Stomach smooth muscle (tissue), 2 donors: Measurements from ENCODE around the gene PROZ.

Experiments used
- H3K27ac ChIP-seq: one replicate; pipeline ENCODE4 v1.7.0; 2013; ENCODE audit warnings: mild to moderate bottlenecking, low read length, inconsistent platforms
- H3K27me3 ChIP-seq, 2 donors: one replicate each; pipeline ENCODE4 v1.7.0; 2013; ENCODE audit warnings: low read length in 2 of 2; ENCODE audit not compliant: insufficient read depth in 2 of 2, control insufficient read depth in 1 of 2
- H3K36me3 ChIP-seq, 2 donors: one replicate each; pipeline ENCODE4 v1.7.0; 2013; ENCODE audit warnings: low read length in 2 of 2; ENCODE audit not compliant: control insufficient read depth in 2 of 2, insufficient read depth in 2 of 2
- H3K4me1 ChIP-seq: one replicate; pipeline ENCODE4 v1.7.0; 2013; ENCODE audit warnings: low read length; ENCODE audit not compliant: control insufficient read depth, insufficient read depth
- H3K4me3 ChIP-seq, 2 donors: one replicate each; pipeline ENCODE4 v1.7.0; 2013; ENCODE audit warnings: low read length in 2 of 2
- H3K9ac ChIP-seq, 2 donors: one replicate each; pipeline ENCODE4 v1.7.0; 2013; ENCODE audit warnings: low read length in 2 of 2, mild to moderate bottlenecking in 1 of 2
- H3K9me3 ChIP-seq, 2 donors: one replicate each; pipeline ENCODE4 v1.7.0; 2013; ENCODE audit warnings: low read length in 2 of 2; ENCODE audit not compliant: control insufficient read depth in 2 of 2
- donor health status: healthy.
- donor health status: Pancreatic carcinoma.

The PROZ gene

DNA sequence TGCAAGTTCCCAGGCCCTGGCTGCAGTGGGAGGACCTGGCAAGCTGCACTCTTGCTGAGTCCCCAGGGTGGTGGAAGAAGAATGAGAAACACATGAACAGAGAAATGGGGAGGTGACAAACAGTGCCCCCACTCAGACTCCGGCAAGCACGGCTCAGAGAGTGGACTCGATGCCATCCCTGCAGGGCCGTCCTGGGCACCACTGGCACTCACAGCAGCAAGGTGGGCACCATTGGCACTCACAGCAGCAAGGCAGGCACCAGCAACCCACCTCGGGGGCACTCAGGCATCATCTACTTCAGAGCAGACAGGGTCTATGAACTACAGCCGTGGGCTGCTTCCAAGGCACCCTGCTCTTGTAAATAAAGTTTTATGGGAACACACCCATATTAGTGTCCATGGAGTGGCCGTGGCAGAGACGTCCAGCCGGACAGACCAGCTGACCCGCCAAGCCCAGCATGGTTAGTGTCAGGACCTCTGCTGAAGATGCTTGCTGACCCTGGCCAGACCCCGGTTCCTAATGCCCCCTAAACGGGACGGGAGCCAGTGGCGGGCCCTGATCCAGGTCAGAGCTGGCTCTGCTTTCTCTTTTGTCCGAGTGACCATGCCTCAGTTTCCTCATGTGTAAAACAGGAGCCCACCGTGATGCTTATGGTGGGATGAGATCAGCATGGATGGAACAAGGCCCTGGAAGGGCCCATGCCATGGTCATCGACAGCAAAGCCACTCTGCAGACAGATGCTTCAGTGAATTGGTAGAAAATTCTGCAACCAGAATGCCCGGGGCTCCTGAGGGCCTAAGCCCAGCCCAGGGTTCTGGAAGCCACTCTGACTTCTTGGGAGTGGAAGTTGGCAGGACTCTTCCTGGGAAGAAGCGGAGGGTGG is 37.9 kb upstream of the PROZ start:
- H3K36me3 ChIP-seq: no peaks in the 10 kb centered on the region
- H3K27ac ChIP-seq: no peak overlapping the region
- peaks cover 4% of the 10 kb centered on the region for H3K4me1 ChIP-seq
- H3K9me3 ChIP-seq: no peaks in the 10 kb centered on the region
- H3K4me3 ChIP-seq: no peak overlapping the region
- H3K9ac ChIP-seq: no peak overlapping the region
- H3K27me3 ChIP-seq: peaks cover 0 to 5% of the 10 kb centered on the region in 2 donors

DNA sequence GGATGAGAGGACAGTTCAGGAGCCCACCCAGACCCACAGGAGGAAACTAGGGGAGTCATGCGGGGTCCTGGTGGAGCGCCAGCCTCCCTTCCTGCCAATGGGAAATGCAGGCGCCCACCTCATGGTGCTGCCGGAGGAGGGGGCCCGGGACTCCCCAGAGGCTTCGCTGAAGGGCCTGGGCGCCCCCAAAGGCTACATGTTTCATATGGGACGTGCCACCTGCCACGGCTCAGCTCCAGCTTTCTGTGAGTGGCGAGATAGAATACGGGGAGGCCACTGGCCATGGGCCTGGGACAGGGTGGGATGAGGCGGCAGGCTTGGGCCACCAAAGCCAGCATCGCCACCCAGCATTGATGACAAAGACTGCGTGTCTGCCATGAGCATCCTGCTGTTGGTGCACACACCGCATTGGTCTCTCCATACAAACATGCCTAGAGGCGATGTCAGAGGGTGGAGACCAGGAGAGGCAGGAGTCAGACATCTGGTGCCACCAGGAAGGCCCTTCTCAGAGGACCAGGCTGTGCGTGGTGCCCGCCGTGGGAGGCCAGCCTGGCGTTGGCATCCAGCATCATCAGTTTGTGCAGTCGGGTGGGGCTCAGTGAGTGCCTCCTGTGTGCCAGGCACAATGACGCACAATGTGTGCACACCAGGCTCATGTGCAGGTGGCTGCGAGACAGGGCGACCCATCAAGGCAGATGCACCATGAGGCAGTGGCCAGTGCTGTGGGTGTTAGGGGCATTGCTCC is 37.1 kb upstream of the PROZ start:
- no peaks in the 10 kb centered on the region for H3K36me3 ChIP-seq
- peaks cover 0 to 6% of the 10 kb centered on the region in 2 donors for H3K27me3 ChIP-seq
- H3K9me3 ChIP-seq: no peaks in the 10 kb centered on the region
- H3K9ac ChIP-seq: no peak overlapping the region
- H3K27ac ChIP-seq: no peak overlapping the region
- no peak overlapping the region for H3K4me3 ChIP-seq
- H3K4me1 ChIP-seq: peaks cover 4% of the 10 kb centered on the region

DNA sequence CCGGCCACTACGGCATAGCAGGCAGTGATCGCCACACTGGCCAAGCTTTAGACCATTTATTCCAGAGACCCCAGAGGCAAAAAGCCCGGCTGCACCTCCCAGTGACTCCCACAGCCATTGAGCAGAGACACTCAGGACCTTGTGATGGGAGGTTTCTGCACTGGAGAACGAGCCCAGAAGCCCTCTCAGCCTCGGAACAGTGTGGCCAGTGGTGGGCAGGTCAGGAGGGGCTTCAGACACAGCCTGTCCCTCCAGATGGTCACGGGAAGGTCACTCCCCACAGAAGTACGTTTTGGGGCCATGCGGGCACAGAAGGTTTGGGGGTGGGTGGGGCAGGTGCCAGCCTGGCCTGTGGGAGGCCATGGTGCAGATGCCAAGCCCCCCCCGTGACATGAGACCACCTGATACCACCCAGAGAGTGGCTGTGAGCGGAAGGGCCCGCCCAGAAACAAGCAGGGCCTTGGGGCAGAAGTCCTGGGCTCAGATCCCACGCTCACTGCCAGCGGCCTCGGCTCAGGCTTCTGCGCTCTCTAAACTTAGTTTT is 36.4 kb upstream of the PROZ start:
- Histone ChIP-seq H3K36me3 (no peaks in the 10 kb centered on the region), H3K9ac (no peak overlapping the region), H3K9me3 (no peaks in the 10 kb centered on the region), H3K4me3 (no peak overlapping the region), H3K27me3 (peaks cover 0 to 6% of the 10 kb centered on the region in 2 donors), H3K27ac (no peak overlapping the region), H3K4me1 (peaks cover 4% of the 10 kb centered on the region)

GRCh38 chr13:113122550-113123225 is 35.8 kb upstream of the PROZ start, which contains the start of gene F10:
Gene F10 (plus strand): TSS chr13:113122799. CDS start chr13:113122856, 57 bp downstream.
- Histone ChIP-seq H3K9ac (no peak within 1 kb of the TSS), H3K9me3 (no peaks in the 10 kb centered on the region), H3K27me3 (peaks cover 0 to 6% of the 10 kb centered on the region in 2 donors), H3K27ac (no peak within 1 kb of the TSS), H3K36me3 (no peaks in the 10 kb centered on the region), H3K4me1 (peaks cover 4% of the 10 kb centered on the region), H3K4me3 (peak within 1 kb of the TSS in 1 of 2 donors; percentile 57)

GRCh38 chr13:113123226-113124201 is 34.9 kb upstream of the PROZ start:
- Histone ChIP-seq H3K27ac (no peak overlapping the region), H3K4me3 (peak overlapping the region in 1 of 2 donors; percentile 57), H3K9me3 (no peaks in the 10 kb centered on the region), H3K4me1 (peaks cover 4% of the 10 kb centered on the region), H3K27me3 (peaks cover 0 to 4% of the 10 kb centered on the region in 2 donors), H3K9ac (no peak overlapping the region), H3K36me3 (no peaks in the 10 kb centered on the region)

DNA sequence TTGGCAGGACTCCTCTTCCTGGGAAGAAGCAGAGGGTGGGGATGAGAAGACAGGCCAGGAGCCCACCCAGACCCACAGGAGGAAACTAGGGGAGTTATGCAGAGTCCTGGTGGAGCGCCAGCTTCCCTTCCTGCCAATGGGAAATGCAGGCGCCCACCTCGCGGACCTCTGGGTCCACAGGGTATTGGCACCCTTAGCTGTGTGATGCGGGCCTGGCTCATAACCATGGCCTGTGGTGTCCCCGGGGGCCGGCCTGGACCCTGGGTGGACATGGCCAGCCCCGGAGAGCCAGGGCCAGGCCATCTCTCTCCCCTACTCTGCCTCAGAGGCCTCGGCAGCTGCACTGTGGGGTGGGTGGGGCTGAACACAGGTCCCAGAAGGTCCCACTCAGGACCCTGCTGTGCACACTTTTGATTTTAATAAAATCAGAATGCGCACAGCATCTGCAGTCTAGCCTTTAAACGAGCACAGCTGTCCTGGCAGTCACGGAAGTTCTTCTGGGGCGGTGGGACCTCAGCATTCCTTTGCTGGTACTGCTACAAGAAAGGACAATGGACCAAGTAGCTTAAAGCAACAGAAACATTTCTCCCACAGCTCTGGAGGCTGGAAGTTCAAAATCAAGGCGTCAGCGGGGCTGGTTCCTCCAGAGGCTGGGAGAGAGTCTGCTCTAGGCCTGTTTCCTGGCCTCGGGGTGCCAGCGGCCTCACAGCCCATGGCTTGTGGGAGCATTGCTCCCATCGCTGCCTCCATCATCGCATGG is 34.1 kb upstream of the PROZ start:
- H3K27me3 ChIP-seq: peaks cover 2 to 7% of the 10 kb centered on the region in 2 donors
- H3K27ac ChIP-seq: no peak overlapping the region
- H3K9me3 ChIP-seq: no peaks in the 10 kb centered on the region
- H3K4me3 ChIP-seq: no peak overlapping the region
- peaks cover 4% of the 10 kb centered on the region for H3K4me1 ChIP-seq
- no peak overlapping the region for H3K9ac ChIP-seq
- H3K36me3 ChIP-seq: no peaks in the 10 kb centered on the region

- Histone ChIP-seq H3K9ac (no peak overlapping the region), H3K9me3 (no peaks in the 10 kb centered on the region), H3K4me1 (peaks cover 9% of the 10 kb centered on the region), H3K27ac (no peak overlapping the region), H3K27me3 (peaks cover 13% of the 10 kb centered on the region in 2 donors), H3K4me3 (no peak overlapping the region), H3K36me3 (no peaks in the 10 kb centered on the region)
Observed at GRCh38 chr13:113125506-113126264, 32.8 kb upstream of the PROZ start.

- peaks cover 9% of the 10 kb centered on the region for H3K4me1 ChIP-seq
- no peaks in the 10 kb centered on the region for H3K36me3 ChIP-seq
- no peaks in the 10 kb centered on the region for H3K9me3 ChIP-seq
- H3K27ac ChIP-seq: no peak overlapping the region
- no peak overlapping the region for H3K9ac ChIP-seq
- peaks cover 13% of the 10 kb centered on the region in 2 donors for H3K27me3 ChIP-seq
- H3K4me3 ChIP-seq: no peak overlapping the region
Observed at GRCh38 chr13:113126265-113127150, 31.9 kb upstream of the PROZ start.
